ENCODE data around the gene NACC2.
"Not testable (repeated sequence)": the region's sequence is repeated elsewhere in the genome, so short reads cannot be mapped to it uniquely, and the experiment has no call there.

Gene NACC2

GRCh38 chr9:136110082-136111061 lies 15.3 kb upstream of the NACC2 start:
- DNase-seq (ENCODE audit: low read depth in 2 of 2), result no peak

- peak; percentile 82 to 85 for DNase-seq (ENCODE audit: low read depth in 2 of 2)
These were observed 14.4 kb upstream of the NACC2 start for GRCh38 chr9:136109351-136110081.

- DNase-seq (ENCODE audit: low read depth in 2 of 2), result no peak
These were observed 13.7 kb upstream of the NACC2 start for GRCh38 chr9:136108648-136109266.

GRCh38 chr9:136107953-136108647 lies 13.0 kb upstream of the NACC2 start:
- no peak for DNase-seq (ENCODE audit: low read depth in 2 of 2)

- DNase-seq (ENCODE audit: low read depth in 2 of 2), result no peak
These were observed 12.3 kb upstream of the NACC2 start for GRCh38 chr9:136107155-136107952.

GRCh38 chr9:136105398-136106135 lies 10.5 kb upstream of the NACC2 start:
- no peak for DNase-seq (ENCODE audit: low read depth in 2 of 2)

GRCh38 chr9:136104916-136105315 lies 9.8 kb upstream of the NACC2 start:
- DNase-seq (ENCODE audit: low read depth in 2 of 2), result no peak

GRCh38 chr9:136104488-136104800 lies 9.4 kb upstream of the NACC2 start:
- no peak for DNase-seq (ENCODE audit: low read depth in 2 of 2)

GRCh38 chr9:136103651-136104487 lies 8.8 kb upstream of the NACC2 start:
- no peak for DNase-seq (ENCODE audit: low read depth in 2 of 2)

- DNase-seq (ENCODE audit: low read depth in 2 of 2), result not testable (repeated sequence)
These were observed 6.6 kb upstream of the NACC2 start for GRCh38 chr9:136101615-136102074.

GRCh38 chr9:136100700-136101614 lies 5.9 kb upstream of the NACC2 start:
- DNase-seq (ENCODE audit: low read depth in 2 of 2), result no peak

GRCh38 chr9:136099542-136099941 lies 4.5 kb upstream of the NACC2 start:
- DNase-seq (ENCODE audit: low read depth in 2 of 2), result no peak

GRCh38 chr9:136098844-136099243 lies 3.8 kb upstream of the NACC2 start:
- no peak for DNase-seq (ENCODE audit: low read depth in 2 of 2)

GRCh38 chr9:136098210-136098609 lies 3.1 kb upstream of the NACC2 start:
- no peak for DNase-seq (ENCODE audit: low read depth in 2 of 2)

GRCh38 chr9:136096505-136097001 lies 1.5 kb upstream of the NACC2 start:
- no peak for DNase-seq (ENCODE audit: low read depth in 2 of 2)

GRCh38 chr9:136093995-136094881 lies 851 bp downstream of the NACC2 start:
- DNase-seq (ENCODE audit: low read depth in 2 of 2), result no peak
